Memory B cell (primary cell): ENCODE measurements around the gene TCIRG1.

Experiments used
- ATAC-seq: fragments of 150-1000 bp; cut with Tn5 transposase; 2 replicates; pipeline ENCODE4 v1.10.0; 2021; ENCODE audit warnings: low read depth, mild to moderate bottlenecking, moderate library complexity
- DNase-seq, 2 donors: peaks; one replicate each; pipeline ENCODE4 v3.0.0; 2022; ENCODE audit warnings: low spot score in 2 of 2
- H3K27ac Mint-ChIP-seq: one replicate; pipeline ENCODE4 v1.8.0; 2022; ENCODE audit warnings: mild to moderate bottlenecking, moderate library complexity, mixed read lengths
- H3K27me3 Mint-ChIP-seq: one replicate; pipeline ENCODE4 v1.8.0; 2022; ENCODE audit warnings: mixed read lengths
- H3K36me3 Mint-ChIP-seq: one replicate; pipeline ENCODE4 v1.8.0; 2022; ENCODE audit warnings: mild to moderate bottlenecking, mixed read lengths
- H3K4me1 Mint-ChIP-seq: one replicate; pipeline ENCODE4 v1.8.0; 2022; ENCODE audit warnings: mixed read lengths
- H3K4me3 Mint-ChIP-seq: one replicate; pipeline ENCODE4 v1.8.0; 2022; ENCODE audit warnings: mild to moderate bottlenecking, moderate library complexity, mixed read lengths
- H3K9me3 Mint-ChIP-seq: one replicate; pipeline ENCODE4 v1.8.0; 2022; ENCODE audit warnings: mixed read lengths

Gene TCIRG1

DNA sequence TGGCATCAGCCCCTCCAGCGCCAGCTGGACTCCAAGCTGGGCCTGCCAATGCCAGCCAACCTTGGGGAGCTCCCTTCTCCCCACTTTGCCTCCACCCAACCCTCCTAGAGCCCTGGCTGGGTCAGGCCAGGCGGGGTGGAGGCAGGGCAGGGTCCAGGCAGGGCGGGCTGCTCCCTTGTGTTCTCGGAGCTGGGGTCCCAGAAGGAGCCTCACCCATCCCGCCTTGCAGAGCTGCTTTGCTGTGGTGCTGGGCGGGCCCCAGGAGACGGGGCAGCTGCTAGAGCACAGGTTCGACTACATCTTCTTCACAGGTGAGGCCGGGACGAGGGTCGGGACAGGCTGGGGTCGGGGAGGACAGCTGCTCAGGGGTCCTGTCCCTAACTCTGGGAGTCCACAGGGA lies 19.3 kb upstream of the TCIRG1 start:
- ATAC-seq, result no peak

DNA sequence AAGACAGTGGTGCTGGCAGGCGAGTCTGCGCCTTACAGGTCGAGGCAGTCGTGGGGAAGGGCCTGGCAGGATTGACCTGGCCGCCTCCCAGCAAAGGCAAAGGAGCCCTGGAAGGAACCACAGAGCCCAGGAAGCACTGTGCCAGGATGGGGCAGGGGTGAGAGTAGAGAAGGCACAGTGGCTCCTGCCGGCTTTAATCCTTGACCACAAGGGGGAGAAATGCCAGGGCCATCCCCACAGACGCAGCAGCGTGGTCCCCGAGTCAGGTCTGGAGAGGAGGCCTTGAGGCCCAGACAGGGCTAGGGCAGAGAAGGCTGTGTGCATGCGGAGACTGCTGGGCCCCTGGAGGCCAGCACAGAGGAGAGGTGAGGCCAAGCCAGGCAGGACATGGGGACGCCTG lies 18.2 kb upstream of the TCIRG1 start:
- Mint-ChIP-seq H3K9me3 (no peaks in the 10 kb centered on the region), H3K27ac (no peak overlapping the region), H3K4me1 (peaks cover 7% of the 10 kb centered on the region), H3K36me3 (peaks cover 2% of the 10 kb centered on the region), H3K27me3 (peaks cover 3% of the 10 kb centered on the region), H3K4me3 (no peak overlapping the region)
- ATAC-seq (no peak), DNase-seq (no peak)

More for the DNA sequence above, 19.3 kb upstream of the TCIRG1 start:
- no peak overlapping the region for H3K4me3 Mint-ChIP-seq
- DNase-seq, result no peak
- no peaks in the 10 kb centered on the region for H3K36me3 Mint-ChIP-seq
- H3K27ac Mint-ChIP-seq, result no peak overlapping the region
- H3K27me3 Mint-ChIP-seq, result peaks cover 3% of the 10 kb centered on the region
- peaks cover 7% of the 10 kb centered on the region for H3K4me1 Mint-ChIP-seq
- no peaks in the 10 kb centered on the region for H3K9me3 Mint-ChIP-seq

DNA sequence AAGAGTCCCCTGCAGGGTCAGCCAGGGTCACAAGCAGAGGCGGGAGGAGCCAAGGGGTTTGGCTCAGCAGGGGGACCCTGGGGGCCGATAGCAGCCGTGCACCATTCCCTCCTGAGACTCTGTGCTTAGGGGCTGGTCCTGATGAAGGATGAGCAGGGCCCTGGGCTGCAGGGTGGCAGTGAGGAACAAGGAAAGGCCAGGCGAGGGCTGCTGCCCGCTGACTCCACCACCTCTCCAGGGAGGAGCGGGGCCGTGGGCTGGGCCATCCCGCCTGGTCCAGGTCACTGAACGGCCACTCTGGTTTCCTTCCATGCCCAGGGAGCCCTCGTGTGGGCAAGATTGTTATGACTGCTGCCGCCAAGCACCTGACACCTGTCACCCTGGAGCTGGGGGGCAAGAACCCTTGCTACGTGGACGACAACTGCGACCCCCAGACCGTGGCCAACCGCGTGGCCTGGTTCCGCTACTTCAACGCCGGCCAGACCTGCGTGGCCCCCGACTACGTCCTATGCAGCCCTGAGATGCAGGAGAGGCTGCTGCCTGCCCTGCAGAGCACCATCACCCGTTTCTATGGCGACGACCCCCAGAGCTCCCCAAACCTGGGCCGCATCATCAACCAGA lies 17.5 kb upstream of the TCIRG1 start:
- Mint-ChIP-seq H3K9me3 (no peaks in the 10 kb centered on the region), H3K27me3 (peaks cover 3% of the 10 kb centered on the region), H3K4me3 (no peak overlapping the region), H3K36me3 (peaks cover 2% of the 10 kb centered on the region), H3K4me1 (peaks cover 7% of the 10 kb centered on the region), H3K27ac (no peak overlapping the region)
- DNase-seq (no peak), ATAC-seq (no peak)

DNA sequence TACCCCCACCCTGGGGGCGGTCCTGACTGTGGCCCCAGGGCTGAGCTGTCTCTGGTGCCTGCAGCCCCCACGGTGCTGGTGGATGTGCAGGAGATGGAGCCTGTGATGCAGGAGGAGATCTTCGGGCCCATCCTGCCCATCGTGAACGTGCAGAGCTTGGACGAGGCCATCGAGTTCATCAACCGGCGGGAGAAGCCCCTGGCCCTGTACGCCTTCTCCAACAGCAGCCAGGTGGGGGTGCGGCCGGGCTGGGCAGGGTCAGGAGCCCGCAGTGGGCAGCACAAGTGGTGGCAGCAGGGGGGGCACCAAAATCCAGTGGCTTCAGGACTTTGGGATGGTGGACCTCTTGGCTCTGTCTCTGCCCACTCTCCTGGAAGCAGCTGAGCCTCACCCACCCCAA lies 16.3 kb upstream of the TCIRG1 start:
- DNase-seq (no peak), ATAC-seq (no peak)
- Mint-ChIP-seq H3K9me3 (no peaks in the 10 kb centered on the region), H3K4me1 (peaks cover 7% of the 10 kb centered on the region), H3K36me3 (peaks cover 2% of the 10 kb centered on the region), H3K27me3 (peaks cover 3% of the 10 kb centered on the region), H3K4me3 (no peak overlapping the region), H3K27ac (no peak overlapping the region)

DNA sequence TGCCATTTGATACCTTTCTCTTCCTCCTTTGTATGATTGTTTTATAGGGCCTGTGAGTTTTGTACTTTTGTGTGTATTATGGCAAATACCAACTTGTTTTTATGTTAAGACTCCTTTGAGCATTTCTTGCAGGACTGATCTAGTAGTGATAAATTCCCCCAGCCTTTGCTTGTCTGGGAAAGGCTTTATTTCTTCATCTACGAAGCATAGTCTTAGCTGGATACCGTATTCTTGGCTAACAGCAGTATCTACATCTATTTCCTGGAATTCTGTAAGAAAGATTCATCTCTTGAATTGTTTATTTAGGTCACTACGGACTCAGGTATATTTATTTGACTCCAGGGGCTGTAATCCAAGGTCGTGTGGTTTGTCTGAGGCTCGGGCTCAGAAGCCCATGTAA lies 14.3 kb upstream of the TCIRG1 start:
- DNase-seq (no peak), ATAC-seq (no peak)
- Mint-ChIP-seq H3K4me1 (peaks cover 11% of the 10 kb centered on the region), H3K27me3 (peaks cover 3% of the 10 kb centered on the region), H3K36me3 (peaks cover 2% of the 10 kb centered on the region), H3K4me3 (no peak overlapping the region), H3K9me3 (no peaks in the 10 kb centered on the region), H3K27ac (no peak overlapping the region)

DNA sequence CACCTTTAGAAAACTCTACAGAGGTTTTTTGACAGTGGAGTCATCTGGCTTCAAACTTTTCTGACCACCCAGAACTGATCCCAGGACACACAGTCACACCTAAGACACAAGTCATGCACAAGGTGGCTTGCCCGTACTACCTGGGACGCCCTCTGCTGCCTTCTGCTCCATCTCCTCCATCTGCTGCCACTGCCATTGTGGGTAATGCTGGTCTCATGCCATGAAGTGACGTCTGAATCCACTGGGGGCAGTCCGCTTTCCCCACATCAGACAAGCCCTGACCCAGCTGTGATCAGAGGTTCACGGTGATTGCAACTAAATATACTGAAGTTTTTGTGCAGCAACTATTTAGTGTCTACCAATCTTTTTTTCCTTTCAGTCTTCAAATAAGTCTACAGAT lies 13.8 kb upstream of the TCIRG1 start:
- ATAC-seq (peak; percentile 60), DNase-seq (no peak)
- peaks cover 2% of the 10 kb centered on the region for H3K36me3 Mint-ChIP-seq
- no peak overlapping the region for H3K27ac Mint-ChIP-seq
- H3K27me3 Mint-ChIP-seq, result peaks cover 3% of the 10 kb centered on the region
- peaks cover 13% of the 10 kb centered on the region for H3K4me1 Mint-ChIP-seq
- no peaks in the 10 kb centered on the region for H3K9me3 Mint-ChIP-seq
- no peak overlapping the region for H3K4me3 Mint-ChIP-seq

DNA sequence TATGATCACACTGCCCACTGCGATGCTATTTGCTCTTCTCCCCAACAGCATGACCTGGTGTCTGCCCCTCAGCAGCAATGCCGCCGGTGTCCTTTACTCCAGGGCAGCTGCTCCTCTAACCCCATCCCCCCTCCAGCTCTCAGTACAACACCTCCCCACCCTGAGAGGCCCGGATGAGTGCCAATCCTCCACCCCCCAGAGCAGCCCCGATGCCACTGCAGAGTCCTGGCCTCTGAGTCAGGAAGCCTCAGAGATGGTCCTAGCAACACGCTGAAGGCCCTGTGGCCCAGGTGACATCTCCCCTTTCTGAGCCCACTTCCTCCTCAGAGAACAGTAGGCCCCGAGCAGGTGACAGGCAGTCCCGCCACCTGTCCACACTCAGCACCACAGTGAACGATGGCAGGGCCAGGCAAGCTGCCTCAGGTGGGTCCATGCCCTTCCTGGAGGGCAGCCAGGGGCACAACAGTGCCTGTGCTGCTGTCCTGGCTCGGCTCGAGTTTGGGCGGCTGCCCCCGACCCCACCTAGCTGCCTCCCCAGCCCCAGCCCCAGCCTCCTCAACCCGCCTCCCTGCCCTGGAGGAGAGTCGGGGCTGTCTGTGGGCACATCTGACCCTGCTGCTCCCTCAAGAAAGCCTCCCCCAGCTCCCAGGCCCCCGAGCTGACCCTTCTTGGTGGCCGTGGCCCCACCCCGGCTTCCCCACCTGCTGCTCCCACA lies 12.3 kb upstream of the TCIRG1 start:
- ATAC-seq (no peak), DNase-seq (no peak)
- H3K4me3 Mint-ChIP-seq, result no peak overlapping the region
- peaks cover 2% of the 10 kb centered on the region for H3K36me3 Mint-ChIP-seq
- no peaks in the 10 kb centered on the region for H3K27me3 Mint-ChIP-seq
- peaks cover 9% of the 10 kb centered on the region for H3K4me1 Mint-ChIP-seq
- H3K27ac Mint-ChIP-seq, result no peak overlapping the region
- no peaks in the 10 kb centered on the region for H3K9me3 Mint-ChIP-seq

DNA sequence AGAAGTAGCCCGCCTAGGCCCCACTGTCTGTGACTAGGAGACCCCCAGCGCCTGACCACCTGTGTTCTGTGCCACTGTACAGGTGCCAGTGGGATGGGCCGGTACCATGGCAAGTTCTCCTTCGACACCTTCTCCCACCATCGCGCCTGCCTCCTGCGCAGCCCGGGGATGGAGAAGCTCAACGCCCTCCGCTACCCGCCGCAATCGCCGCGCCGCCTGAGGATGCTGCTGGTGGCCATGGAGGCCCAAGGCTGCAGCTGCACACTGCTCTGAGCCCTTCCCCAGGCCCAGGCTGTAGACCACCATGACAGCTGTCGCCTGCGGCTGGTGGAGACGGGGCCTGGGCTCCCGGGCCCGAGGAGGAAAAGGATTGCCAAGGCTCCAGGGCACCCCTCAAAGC lies 11.2 kb upstream of the TCIRG1 start:
- DNase-seq (no peak), ATAC-seq (no peak)
- Mint-ChIP-seq H3K36me3 (peaks cover 2% of the 10 kb centered on the region), H3K9me3 (no peaks in the 10 kb centered on the region), H3K4me1 (peaks cover 11% of the 10 kb centered on the region), H3K27me3 (no peaks in the 10 kb centered on the region), H3K27ac (no peak overlapping the region), H3K4me3 (no peak overlapping the region)

DNA sequence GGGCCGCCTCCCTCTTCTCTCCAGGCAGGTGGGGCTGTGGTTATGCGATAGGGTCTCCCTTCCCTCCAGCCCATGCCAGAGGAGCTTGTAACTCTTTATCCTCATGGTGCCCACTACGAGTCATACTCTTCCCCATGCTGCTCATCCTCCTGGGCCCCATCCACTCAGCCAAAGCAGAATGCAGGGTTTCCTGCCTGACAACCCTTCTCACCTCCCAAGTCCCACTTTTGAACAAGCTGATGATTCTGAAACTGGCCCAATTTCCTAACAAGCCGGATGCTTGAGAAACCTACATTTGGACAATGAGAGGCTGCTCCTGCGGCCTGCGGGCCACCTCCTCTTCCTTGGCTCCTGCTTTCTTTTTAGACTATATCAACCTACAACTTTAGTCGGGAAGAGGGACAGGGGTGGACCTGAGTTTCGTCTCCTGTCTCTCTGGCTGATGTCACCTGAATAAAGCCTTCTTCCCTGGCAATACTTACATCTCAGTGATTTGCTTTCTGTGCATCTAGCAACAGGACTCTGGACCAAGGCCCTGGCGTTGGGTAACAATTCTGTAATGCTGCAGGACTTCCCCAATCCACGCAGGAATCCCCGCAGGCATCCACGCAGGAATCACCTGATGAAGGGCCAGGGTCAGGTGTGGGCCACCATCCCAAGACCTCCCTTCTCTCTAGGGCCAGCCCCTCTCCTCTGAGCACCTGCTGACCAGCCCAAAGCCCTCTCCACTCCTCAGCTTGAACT lies 9.9 kb upstream of the TCIRG1 start:
- Mint-ChIP-seq H3K4me3 (peak overlapping the region; percentile 96), H3K36me3 (peaks cover 5% of the 10 kb centered on the region), H3K27me3 (no peaks in the 10 kb centered on the region), H3K9me3 (no peaks in the 10 kb centered on the region), H3K4me1 (peaks cover 11% of the 10 kb centered on the region), H3K27ac (no peak overlapping the region)
- DNase-seq (no peak), ATAC-seq (no peak)

DNA sequence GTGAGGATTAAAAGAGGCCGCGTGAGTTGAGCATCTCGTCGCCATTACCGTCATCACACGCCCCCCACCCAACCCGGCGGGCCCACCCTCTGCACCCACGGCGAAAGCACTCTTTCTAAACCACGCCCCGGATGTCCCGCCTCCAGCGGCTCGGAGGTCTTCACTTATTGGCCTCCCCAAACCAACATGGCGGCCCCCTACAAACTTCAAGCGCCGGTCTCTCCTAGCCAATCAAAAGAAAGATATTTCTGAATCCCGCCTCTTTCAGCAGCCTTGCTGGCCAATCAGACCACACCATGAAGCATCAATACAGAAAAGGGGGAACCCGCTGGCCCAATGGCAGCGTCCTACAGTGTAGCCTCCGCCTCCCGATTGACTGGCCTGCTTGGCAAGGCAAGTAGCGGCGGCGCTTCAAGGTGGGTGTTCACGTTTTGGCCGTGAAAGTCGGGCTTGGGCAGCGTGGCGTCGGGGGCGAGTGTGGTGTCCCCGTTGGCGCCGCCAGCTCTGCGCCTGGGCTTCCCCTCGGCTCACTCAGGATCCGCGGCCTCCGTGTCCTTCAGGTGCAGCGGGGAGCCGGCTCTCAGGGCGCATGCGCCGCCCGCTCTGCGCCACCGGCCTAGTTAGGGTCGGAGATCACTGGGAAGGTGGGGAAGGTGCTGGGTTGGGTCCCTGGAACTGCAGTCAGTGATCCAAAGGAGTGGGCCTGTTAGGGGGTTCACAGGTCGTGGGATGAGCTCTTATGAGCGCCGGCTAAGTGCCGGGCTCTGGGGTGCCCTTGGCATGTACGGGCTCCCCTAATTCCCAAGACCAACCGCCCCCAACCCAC lies 8.3 kb upstream of the TCIRG1 start, which contains the start of gene NDUFS8:
NDUFS8 (plus strand) TSS at position 364 of the 826 bp plus-strand sequence. CDS start 1,471 bp downstream, outside the sequence.
- Mint-ChIP-seq H3K4me1 (peaks cover 11% of the 10 kb centered on the region), H3K4me3 (peak within 1 kb of the TSS; percentile 96), H3K36me3 (peaks cover 4% of the 10 kb centered on the region), H3K9me3 (no peaks in the 10 kb centered on the region), H3K27ac (peak within 1 kb of the TSS; percentile 49), H3K27me3 (no peaks in the 10 kb centered on the region)
- DNase-seq (peak; percentile 87 to 93), ATAC-seq (peak; percentile 96)

DNA sequence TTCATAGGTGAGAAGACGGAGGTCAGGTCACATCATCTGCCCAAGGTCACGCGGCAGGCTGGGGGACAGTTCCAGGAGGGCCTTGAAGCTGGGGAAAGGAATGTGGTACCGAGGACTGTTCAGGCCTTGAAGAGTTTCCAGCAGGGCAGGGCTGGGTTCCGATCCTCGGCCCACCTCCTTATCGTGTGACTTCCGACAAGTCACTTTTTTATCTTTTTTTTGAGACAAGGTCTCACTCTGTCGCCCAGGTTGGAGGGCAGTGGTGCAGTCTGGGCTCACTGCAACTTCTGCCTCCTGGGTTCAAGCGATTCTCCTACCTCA lies 7.7 kb upstream of the TCIRG1 start:
- ATAC-seq (no peak), DNase-seq (no peak)
- peaks cover 11% of the 10 kb centered on the region for H3K4me1 Mint-ChIP-seq
- peak overlapping the region; percentile 49 for H3K27ac Mint-ChIP-seq
- H3K9me3 Mint-ChIP-seq, result no peaks in the 10 kb centered on the region
- peaks cover 4% of the 10 kb centered on the region for H3K36me3 Mint-ChIP-seq
- H3K27me3 Mint-ChIP-seq, result no peaks in the 10 kb centered on the region
- peak overlapping the region; percentile 96 for H3K4me3 Mint-ChIP-seq

DNA sequence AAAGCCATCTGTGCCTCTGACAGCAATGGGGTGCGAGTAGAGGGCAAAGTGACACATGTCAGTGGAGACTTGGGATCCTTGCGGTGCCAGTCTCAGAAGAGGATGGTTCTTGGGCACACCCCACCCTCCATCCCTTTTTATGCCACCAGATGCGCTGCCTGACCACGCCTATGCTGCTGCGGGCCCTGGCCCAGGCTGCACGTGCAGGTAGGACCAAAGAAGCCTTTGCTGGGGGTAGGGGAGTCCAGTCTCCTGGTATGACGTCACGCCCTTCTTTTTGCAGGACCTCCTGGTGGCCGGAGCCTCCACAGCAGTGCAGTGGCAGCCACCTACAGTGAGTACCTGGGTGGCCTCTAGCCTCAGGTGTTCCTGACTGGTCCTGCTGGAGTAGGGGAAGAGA lies 6.8 kb upstream of the TCIRG1 start:
- no peak for ATAC-seq
- Mint-ChIP-seq H3K4me3 (peak overlapping the region; percentile 96), H3K9me3 (no peaks in the 10 kb centered on the region), H3K27ac (no peak overlapping the region), H3K4me1 (peaks cover 14% of the 10 kb centered on the region), H3K36me3 (peaks cover 4% of the 10 kb centered on the region), H3K27me3 (no peaks in the 10 kb centered on the region)
- no peak for DNase-seq

DNA sequence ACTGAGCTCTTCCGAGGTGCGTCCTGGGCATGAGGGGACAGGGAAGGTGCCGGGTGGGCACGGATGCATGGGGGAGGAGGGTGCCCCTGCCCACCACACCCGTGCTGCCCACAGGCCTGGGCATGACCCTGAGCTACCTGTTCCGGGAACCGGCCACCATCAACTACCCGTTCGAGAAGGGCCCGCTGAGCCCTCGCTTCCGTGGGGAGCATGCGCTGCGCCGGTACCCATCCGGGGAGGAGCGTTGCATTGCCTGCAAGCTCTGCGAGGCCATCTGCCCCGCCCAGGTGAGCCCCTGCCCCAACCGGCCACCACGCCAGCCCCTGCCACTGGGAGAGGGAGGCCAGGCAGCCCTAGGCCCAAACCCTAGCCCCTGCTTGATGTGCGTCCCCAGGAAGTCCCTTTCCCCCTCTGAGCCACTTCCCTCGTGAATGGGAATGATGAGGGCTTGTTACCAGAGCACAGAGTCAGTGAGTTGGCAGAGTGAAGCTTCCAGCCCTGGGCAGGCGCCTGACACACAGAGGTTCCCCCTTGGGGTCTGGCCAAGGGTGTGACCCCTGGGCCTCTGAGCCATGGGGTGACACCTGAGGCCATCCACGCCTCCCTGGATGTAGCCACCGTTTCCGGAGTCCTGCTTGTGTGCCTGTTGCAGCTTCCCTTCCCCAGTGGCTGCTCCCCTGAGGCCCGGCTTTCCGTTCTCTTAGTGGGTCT lies 5.7 kb upstream of the TCIRG1 start:
- Mint-ChIP-seq H3K4me1 (peaks cover 16% of the 10 kb centered on the region), H3K9me3 (no peaks in the 10 kb centered on the region), H3K27me3 (no peaks in the 10 kb centered on the region), H3K36me3 (peaks cover 4% of the 10 kb centered on the region), H3K27ac (no peak overlapping the region), H3K4me3 (no peak overlapping the region)
- no peak for DNase-seq
- no peak for ATAC-seq
